AG04450 (cell line): ENCODE data around the gene TASP1. TPM values are rescaled to one million over a fixed set of nuclear protein-coding genes. Genes with fewer than 3 reads are reported as not detected.

Experiments
- CTCF ChIA-PET: fragments of 300-600, 350-600 bp; formaldehyde crosslinking; extraction: SDS; loops from one replicate; lab custom pipeline; 2022; ENCODE audit warnings: antibody characterized with exemption, inconsistent platforms; lab: Charles Lee
- POLR2A ChIA-PET: fragments of 350-600 bp; formaldehyde crosslinking; extraction: SDS; loops from one replicate; lab custom pipeline; 2021; ENCODE audit warnings: antibody characterized with exemption, inconsistent platforms; lab: Yijun Ruan, JAX
- DNase-seq: peaks from one replicate; pipeline ENCODE4 v3.0.0-alpha.2; 2011; ENCODE audit warnings: low read depth, low spot score
- H3K27ac ChIP-seq: one replicate; pipeline ENCODE4 v1.5.1; 2012; ENCODE audit warnings: low read depth, low read length, control low read depth
- H3K27me3 ChIP-seq: one replicate; pipeline ENCODE4 v1.6.0; 2012; ENCODE audit warnings: low read length; ENCODE audit not compliant: control insufficient read depth, insufficient read depth
- H3K4me3 ChIP-seq: 2 replicates; pipeline ENCODE4 v1.5.1; 2011; ENCODE audit warnings: mild to moderate bottlenecking, low read depth, low read length, control low read depth
- H3K9me3 ChIP-seq: 2 replicates; pipeline ENCODE4 v1.5.1; 2012; ENCODE audit warnings: low read length; ENCODE audit not compliant: control insufficient read depth, insufficient read depth
- polyA plus RNA-seq: library from polyadenylated mRNA; depleted of rRNA; stranded (reverse); fragments of >200 nt; gene quantifications from 2 replicates; pipeline ENCODE4 v1.2.3, GENCODE V29; 2011
- TF ChIP-seq, protein P1 (sequence below): IDR thresholded peaks from 2 replicates; pipeline ENCODE4 v1.5.1; 2011; ENCODE audit warnings: low read depth, low read length, control low read depth, inconsistent platforms

TASP1 gene
- polyA plus RNA-seq, 1 experiment = 6.0 TPM

DNA sequence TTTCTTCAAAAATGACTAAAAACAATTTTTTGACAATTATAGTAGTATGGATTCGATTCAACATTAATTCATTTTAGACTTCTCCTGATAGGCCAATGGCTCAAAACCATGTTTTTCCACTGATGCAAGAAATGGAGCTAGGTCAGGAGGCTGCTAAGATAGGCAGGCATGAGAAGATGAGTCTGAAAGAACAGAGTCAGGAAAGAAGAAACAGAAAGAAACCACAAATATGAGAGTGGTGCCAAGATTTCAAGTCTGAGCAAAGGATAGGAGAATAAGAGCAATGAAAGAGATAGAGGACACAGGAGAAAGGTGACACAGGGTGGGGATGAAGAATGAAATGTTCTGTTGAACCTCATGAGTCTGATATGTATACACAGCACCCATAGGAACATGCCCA, 112.2 kb downstream of the TASP1 start:
- no peak for DNase-seq
- no peaks in the 10 kb centered on the region for H3K27me3 ChIP-seq
- no peak overlapping the region for H3K4me3 ChIP-seq
- ChIA-PET POLR2A (no interaction called here), CTCF (no interaction called here)
- H3K9me3 ChIP-seq = no peaks in the 10 kb centered on the region
- no peak overlapping the region for H3K27ac ChIP-seq
- TF ChIP-seq, protein P1, sequence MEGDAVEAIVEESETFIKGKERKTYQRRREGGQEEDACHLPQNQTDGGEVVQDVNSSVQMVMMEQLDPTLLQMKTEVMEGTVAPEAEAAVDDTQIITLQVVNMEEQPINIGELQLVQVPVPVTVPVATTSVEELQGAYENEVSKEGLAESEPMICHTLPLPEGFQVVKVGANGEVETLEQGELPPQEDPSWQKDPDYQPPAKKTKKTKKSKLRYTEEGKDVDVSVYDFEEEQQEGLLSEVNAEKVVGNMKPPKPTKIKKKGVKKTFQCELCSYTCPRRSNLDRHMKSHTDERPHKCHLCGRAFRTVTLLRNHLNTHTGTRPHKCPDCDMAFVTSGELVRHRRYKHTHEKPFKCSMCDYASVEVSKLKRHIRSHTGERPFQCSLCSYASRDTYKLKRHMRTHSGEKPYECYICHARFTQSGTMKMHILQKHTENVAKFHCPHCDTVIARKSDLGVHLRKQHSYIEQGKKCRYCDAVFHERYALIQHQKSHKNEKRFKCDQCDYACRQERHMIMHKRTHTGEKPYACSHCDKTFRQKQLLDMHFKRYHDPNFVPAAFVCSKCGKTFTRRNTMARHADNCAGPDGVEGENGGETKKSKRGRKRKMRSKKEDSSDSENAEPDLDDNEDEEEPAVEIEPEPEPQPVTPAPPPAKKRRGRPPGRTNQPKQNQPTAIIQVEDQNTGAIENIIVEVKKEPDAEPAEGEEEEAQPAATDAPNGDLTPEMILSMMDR = no peak

GRCh38 chr20:13525225-13525940, 113.3 kb downstream of the TASP1 start:
- ChIA-PET CTCF (interaction anchor here (0.6 to 1.3 kb wide), 2 partner anchors 22 to 33 kb away, joined by 3 to 7 read pairs; no protein-coding TSS in a partner anchor), POLR2A (interaction anchor here (0.6 to 1.5 kb wide), 3 partner anchors 10 to 172 kb away, joined by 3 to 9 read pairs (median 5); no protein-coding TSS in a partner anchor)
- DNase-seq = peak; percentile 85
- H3K27ac ChIP-seq = peak overlapping the region; percentile 53
- H3K9me3 ChIP-seq = no peaks in the 10 kb centered on the region
- no peak overlapping the region for H3K4me3 ChIP-seq
- TF ChIP-seq, protein P1 = no peak
- no peaks in the 10 kb centered on the region for H3K27me3 ChIP-seq

DNA sequence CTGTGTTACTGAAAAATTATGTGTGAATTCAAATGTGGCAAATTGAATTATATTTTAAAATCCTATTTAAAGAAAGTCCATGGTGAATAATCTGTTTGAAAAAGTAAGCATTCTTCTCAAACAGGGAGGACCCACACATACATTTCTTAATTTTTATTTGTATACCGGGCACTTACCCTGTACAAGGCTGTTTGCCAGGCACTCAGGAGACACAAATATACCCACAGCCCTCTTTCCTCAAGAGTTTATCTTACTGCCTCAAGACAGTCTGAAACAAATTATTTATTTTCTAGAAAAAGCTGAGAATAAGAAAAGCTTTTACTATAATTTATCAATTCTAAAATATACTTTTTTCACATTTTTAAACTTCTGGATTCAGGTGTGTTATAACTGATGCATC, 114.4 kb downstream of the TASP1 start:
- POLR2A ChIA-PET = no interaction called here
- Histone ChIP-seq H3K27me3 (no peaks in the 10 kb centered on the region), H3K9me3 (no peaks in the 10 kb centered on the region), H3K27ac (no peak overlapping the region), H3K4me3 (no peak overlapping the region)
- TF ChIP-seq, protein P1 = no peak
- CTCF ChIA-PET = interaction anchor here (1.3 kb wide), 1 partner anchor 23 kb away, joined by 7 read pairs; no protein-coding TSS in a partner anchor
- no peak for DNase-seq

- Histone ChIP-seq H3K27me3 (no peaks in the 10 kb centered on the region), H3K27ac (no peak overlapping the region), H3K9me3 (no peaks in the 10 kb centered on the region), H3K4me3 (no peak overlapping the region)
- no peak for DNase-seq
- TF ChIP-seq, protein P1 = no peak
- ChIA-PET POLR2A (no interaction called here), CTCF (interaction anchor here (6.6 kb wide), 1 partner anchor 29 kb away, joined by 47 read pairs; no protein-coding TSS in a partner anchor)
Observed at GRCh38 chr20:13517831-13518230, 120.9 kb downstream of the TASP1 start.

GRCh38 chr20:13515796-13516558, 122.8 kb downstream of the TASP1 start:
- TF ChIP-seq, protein P1 = no peak

More at GRCh38 chr20:13515796-13516558, 122.8 kb downstream of the TASP1 start:
- H3K27me3 ChIP-seq = no peaks in the 10 kb centered on the region
- ChIA-PET CTCF (interaction anchor here (0.6 to 6.6 kb wide), 2 partner anchors 31 to 191 kb away, joined by 3 to 47 read pairs; no protein-coding TSS in a partner anchor), POLR2A (interaction anchor here (2.0 kb wide), 1 partner anchor 9 kb away, joined by 9 read pairs; no protein-coding TSS in a partner anchor)
- H3K27ac ChIP-seq = no peak overlapping the region
- no peaks in the 10 kb centered on the region for H3K9me3 ChIP-seq
- H3K4me3 ChIP-seq = no peak overlapping the region
- DNase-seq = no peak
